Measurements from ENCODE around the gene COLEC12.

- TF ChIP-seq CTCF (IDR thresholded peaks at IDR 0.05) (no peak), POLR2A (IDR thresholded peaks at IDR 0.05) (no peak), EP300 (IDR thresholded peaks at IDR 0.05) (peak in 1 of 2 donors; percentile 14)
Measured at GRCh38 chr18:417495-417894, 83.0 kb downstream of the COLEC12 start.
